Left lung (tissue), 10 donors: ENCODE results near the gene CARS1. TPM values are rescaled to one million over a fixed set of nuclear protein-coding genes. Genes with fewer than 3 reads are reported as not detected.

ENCODE experiments used
- ATAC-seq: fragments of 200-7000 bp; cut with Tn5 transposase; one replicate; pipeline ENCODE4 v1.9.1; 2020; ENCODE audit warnings: moderate library complexity
- DNase-seq, 4 donors: peaks; one replicate each; pipeline ENCODE4 v3.0.0-alpha.2; 2013 to 2020
- H3K27ac ChIP-seq, 2 donors: fragments of 200-600 bp; sonication (generic) in 1 of 2; one replicate each; pipeline versions ENCODE4 v1.5.0 to v1.8.0; 2020 to 2021
- H3K27me3 ChIP-seq, 2 donors: fragments of 200-600 bp; sonication (generic) in 1 of 2; one replicate each; pipeline versions ENCODE4 v1.5.0 to v1.8.0; 2020 to 2021
- H3K36me3 ChIP-seq, 2 donors: fragments of 200-600 bp; sonication (generic) in 1 of 2; one replicate each; pipeline versions ENCODE4 v1.5.0 to v1.8.0; 2020 to 2021
- H3K4me1 ChIP-seq, 2 donors: fragments of 200-600 bp; one replicate each; pipeline ENCODE4 v1.8.0; 2021
- H3K4me3 ChIP-seq, 2 donors: fragments of 200-600 bp; sonication (generic) in 1 of 2; one replicate each; pipeline versions ENCODE4 v1.5.0 to v1.8.0; 2020 to 2021; ENCODE audit warnings: mild to moderate bottlenecking in 1 of 2
- H3K9me3 ChIP-seq, 2 donors: fragments of 200-600 bp; sonication (generic) in 1 of 2; one replicate each; pipeline versions ENCODE4 v1.5.0 to v1.8.0; 2020 to 2021
- intact Hi-C, 2 donors: fragments of 100-400 bp; cut with DNase I; formaldehyde crosslinking; loops; one replicate each; pipeline versions ENCODE4 v1.11.2 to v1.14.2; 2022
- polyA plus RNA-seq, 6 donors: library from polyadenylated mRNA; unstranded; fragments of 120-200 nt; gene quantifications; one replicate each; pipeline ENCODE4 v1.2.1, GENCODE V29; 2013; ENCODE audit not compliant: insufficient read length in 6 of 6
- total RNA-seq, 2 donors: library from RNA; stranded (reverse); fragmentation: NEBNext Ultra II Directional; extraction: Animal tissue kit (Norgen Biotek cat#: 25700); gene quantifications; one replicate each; pipeline ENCODE4 v1.2.1, GENCODE V29; 2021
- TF ChIP-seq, protein P1 (sequence below), 2 donors: fragments of 200-600 bp; sonication (generic) in 1 of 2; IDR thresholded peaks; one replicate each; pipeline versions ENCODE4 v1.5.0 to v1.8.0; 2021; ENCODE audit warnings: antibody characterized with exemption in 2 of 2
- donor health status: DM: no; HTN: yes; CAD: no.
- donor health status: DM: no; HTN: no; CAD: no.

The CARS1 gene
- total and polyA plus RNA-seq, 8 donors = 28.3 to 49.9 (median 31.4) TPM

DNA sequence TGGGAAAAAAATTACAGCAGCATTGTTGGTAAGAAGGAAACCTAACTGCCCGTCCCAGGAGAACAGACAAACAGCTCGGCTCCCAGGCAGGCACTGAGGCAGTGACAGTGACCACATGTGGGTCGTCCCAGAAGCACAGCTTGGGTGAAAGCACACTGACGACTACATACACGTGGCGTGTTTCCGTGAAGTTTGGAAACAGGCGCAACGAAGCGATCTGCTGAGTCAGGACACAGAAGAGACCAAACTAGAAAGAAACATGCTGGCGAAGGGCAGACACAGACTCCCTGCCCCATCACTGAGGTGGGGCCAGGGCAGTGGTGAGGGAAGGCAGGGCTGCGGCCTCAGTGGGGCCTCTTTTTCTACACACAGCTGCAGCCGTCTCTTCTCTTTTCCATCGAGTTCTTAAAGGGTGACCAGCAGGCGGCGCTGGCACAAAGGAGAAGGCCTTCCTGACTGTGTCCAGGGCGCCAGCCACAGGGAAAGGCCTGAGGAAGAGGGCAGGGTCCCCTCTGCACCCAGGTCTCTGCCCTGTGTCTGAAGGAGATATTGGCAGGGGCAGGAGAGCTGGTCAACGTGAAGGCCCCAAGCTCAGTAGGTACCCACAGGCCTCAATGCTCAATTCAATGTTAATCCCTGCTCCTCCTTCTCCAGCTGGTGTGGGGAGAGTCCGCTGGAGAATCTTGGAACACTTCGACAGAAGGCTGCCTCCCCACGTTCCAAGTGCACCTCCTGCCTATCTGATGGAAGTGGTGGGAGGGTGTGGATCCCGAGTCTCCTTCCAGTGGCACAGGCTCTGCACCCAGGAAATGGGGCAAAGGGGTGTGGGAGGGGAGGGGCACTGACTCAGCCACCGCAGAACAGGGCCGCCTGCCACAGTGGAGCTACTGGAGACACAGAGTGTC lies 19.9 kb downstream of the CARS1 start:
- Histone ChIP-seq H3K36me3 (peaks cover 0 to 99% of the 10 kb centered on the region in 2 donors), H3K27me3 (no peaks in the 10 kb centered on the region), H3K4me3 (no peak overlapping the region), H3K9me3 (no peaks in the 10 kb centered on the region), H3K4me1 (peaks cover 0 to 31% of the 10 kb centered on the region in 2 donors), H3K27ac (peak overlapping the region in 1 of 2 donors; percentile 38)
- TF ChIP-seq, protein P1, sequence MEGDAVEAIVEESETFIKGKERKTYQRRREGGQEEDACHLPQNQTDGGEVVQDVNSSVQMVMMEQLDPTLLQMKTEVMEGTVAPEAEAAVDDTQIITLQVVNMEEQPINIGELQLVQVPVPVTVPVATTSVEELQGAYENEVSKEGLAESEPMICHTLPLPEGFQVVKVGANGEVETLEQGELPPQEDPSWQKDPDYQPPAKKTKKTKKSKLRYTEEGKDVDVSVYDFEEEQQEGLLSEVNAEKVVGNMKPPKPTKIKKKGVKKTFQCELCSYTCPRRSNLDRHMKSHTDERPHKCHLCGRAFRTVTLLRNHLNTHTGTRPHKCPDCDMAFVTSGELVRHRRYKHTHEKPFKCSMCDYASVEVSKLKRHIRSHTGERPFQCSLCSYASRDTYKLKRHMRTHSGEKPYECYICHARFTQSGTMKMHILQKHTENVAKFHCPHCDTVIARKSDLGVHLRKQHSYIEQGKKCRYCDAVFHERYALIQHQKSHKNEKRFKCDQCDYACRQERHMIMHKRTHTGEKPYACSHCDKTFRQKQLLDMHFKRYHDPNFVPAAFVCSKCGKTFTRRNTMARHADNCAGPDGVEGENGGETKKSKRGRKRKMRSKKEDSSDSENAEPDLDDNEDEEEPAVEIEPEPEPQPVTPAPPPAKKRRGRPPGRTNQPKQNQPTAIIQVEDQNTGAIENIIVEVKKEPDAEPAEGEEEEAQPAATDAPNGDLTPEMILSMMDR (IDR thresholded peaks at IDR 0.05) = peak; percentile 63 to 69
- peak; percentile 51 to 91 (median 74) for DNase-seq
- peak; percentile 90 for ATAC-seq
- intact Hi-C loops = loop anchor here in 1 of 2 donors (5.0 kb wide), 2 partner anchors 55 to 180 kb away; partner anchors contain the start of gene MRGPRG

DNA sequence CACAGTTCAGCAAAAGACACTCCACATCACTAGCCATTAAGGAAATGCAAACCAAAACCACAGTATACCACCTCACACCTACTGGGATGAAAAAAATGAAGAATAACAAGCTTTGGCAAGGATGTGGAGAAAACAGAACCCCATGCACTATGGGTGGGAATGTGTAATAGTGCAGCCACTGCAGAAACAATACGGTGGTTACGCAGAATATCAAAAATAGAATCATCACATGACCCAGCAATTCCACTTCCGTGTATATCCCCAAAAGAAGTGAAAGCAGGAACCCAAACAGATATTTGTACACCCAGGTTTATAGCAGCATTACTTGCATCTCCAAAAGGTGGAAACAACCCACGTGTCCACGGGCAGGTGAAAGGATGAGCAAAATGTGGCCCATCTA lies 20.8 kb downstream of the CARS1 start:
- Histone ChIP-seq H3K4me1 (peaks cover 0 to 31% of the 10 kb centered on the region in 2 donors), H3K27ac (peak overlapping the region in 1 of 2 donors; percentile 38), H3K27me3 (no peaks in the 10 kb centered on the region), H3K9me3 (no peaks in the 10 kb centered on the region), H3K36me3 (peaks cover 0 to 95% of the 10 kb centered on the region in 2 donors), H3K4me3 (no peak overlapping the region)
- ATAC-seq (peak; percentile 59), DNase-seq (no peak)
- TF ChIP-seq, protein P1 (IDR thresholded peaks at IDR 0.05) = no peak
- intact Hi-C loops = loop anchor here in 1 of 2 donors (5.0 kb wide), 2 partner anchors 56 to 181 kb away; partner anchors contain the start of gene MRGPRG

DNA sequence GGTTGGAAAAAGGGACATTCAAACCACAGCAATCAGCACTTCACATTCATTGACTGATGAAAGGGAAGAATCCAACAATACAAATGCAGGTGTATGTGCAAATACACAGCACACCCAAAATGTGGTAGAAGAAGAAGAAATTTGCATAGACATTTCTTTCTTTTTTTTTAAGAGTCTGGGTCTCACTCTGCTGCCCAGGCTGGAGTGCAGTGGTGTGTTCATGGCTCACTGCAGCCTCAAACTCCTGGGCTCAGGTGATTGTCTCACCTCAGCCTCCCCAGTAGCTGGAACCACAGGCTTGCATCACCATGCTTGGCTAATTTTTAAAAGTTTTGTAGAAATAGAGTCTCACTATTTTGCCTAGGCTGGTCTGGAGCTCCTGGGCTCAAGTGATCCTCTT lies 21.9 kb downstream of the CARS1 start:
- no peak overlapping the region for H3K27ac ChIP-seq
- H3K4me3 ChIP-seq = no peak overlapping the region
- TF ChIP-seq, protein P1 (IDR thresholded peaks at IDR 0.05) = no peak
- peaks cover 0 to 40% of the 10 kb centered on the region in 2 donors for H3K4me1 ChIP-seq
- intact Hi-C loops = loop anchor here in 1 of 2 donors (5.0 kb wide), 2 partner anchors 57 to 182 kb away; partner anchors contain the start of gene MRGPRG
- no peaks in the 10 kb centered on the region for H3K27me3 ChIP-seq
- no peak for DNase-seq
- ATAC-seq = no peak
- H3K36me3 ChIP-seq = peaks cover 0 to 95% of the 10 kb centered on the region in 2 donors
- no peaks in the 10 kb centered on the region for H3K9me3 ChIP-seq

DNA sequence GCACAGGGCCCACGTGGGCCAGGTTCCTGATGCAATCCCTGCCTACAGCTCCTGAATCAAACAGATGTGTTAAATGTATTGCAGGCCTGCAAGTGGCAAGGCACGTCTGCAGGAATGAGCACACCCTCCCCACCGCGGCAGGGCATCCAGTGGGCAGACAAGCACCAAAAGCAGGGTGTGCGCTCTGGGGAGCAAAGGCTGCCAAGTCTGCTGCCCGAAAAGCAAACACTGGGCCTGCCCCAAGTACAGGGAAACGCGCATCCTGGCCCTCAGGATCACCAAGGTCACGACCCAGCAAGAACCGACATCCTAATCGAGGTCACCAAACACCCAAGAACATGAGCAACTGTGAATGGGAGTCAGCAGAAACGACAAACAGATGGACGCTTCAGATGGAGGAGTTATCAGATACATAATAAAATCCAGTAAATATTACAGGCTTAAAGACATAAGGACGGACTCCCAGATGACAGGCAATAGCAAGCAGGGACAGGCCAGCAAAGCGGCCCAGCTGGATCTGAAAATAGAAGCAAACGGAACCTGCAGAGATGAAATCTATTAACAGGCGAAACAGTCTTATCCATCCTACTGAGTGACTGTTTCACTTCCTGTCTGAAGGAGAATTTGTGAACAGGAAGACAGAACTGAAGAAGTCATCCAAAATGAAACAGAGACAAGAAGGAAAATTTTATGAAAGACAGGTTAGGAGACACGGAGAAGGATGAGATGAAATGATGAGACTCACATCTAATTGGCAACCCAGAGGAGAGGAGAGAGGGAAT lies 26.7 kb downstream of the CARS1 start:
- intact Hi-C loops = no loop called here
- DNase-seq (peak in 1 of 4 donors; percentile 55), ATAC-seq (no peak)
- no peak overlapping the region for H3K4me3 ChIP-seq
- H3K4me1 ChIP-seq = peaks cover 0 to 16% of the 10 kb centered on the region in 2 donors
- TF ChIP-seq, protein P1 (IDR thresholded peaks at IDR 0.05) = no peak
- H3K36me3 ChIP-seq = peaks cover 0 to 95% of the 10 kb centered on the region in 2 donors
- H3K27me3 ChIP-seq = no peaks in the 10 kb centered on the region
- H3K9me3 ChIP-seq = no peaks in the 10 kb centered on the region
- H3K27ac ChIP-seq = no peak overlapping the region
